Muscle of back (tissue), 11 donors: ENCODE measurements around the gene FLCN. TPM values are rescaled to one million over a fixed set of nuclear protein-coding genes. Genes with fewer than 3 reads are reported as not detected.

ENCODE experiments used
- DNase-seq, 3 donors: peaks; one replicate each; pipeline versions ENCODE4 v3.0.0 to v3.0.0-alpha.2; 2013
- polyA plus RNA-seq, 10 donors: library from polyadenylated mRNA; unstranded; fragments of 120-200 nt; gene quantifications; one replicate each; pipeline ENCODE4 v1.2.1, GENCODE V29; 2013; ENCODE audit not compliant: insufficient read length in 10 of 10

Gene FLCN
- polyA plus RNA-seq, 10 donors: 16.1 to 43.6 (median 22.7) TPM

DNA sequence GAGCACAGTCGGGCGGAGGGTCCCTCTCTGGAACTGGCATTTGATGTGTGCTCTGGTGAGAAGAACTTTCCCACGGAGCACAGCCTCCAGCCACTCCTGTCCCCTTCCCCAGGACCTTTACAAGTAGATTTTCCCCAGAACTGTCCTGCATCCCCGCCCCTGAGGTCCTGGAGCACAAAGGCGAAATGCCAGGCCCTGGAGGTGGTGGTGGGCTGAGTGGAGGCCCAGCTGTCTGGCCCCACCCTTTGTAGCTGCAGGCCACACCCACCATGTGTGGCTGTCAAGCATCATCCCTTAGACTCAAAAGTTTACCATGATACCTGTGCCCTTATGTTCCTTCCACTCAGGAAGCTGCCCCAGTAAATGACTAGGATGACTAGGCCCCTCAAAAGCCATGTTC, 68.6 kb downstream of the FLCN start:
- DNase-seq: no peak

DNA sequence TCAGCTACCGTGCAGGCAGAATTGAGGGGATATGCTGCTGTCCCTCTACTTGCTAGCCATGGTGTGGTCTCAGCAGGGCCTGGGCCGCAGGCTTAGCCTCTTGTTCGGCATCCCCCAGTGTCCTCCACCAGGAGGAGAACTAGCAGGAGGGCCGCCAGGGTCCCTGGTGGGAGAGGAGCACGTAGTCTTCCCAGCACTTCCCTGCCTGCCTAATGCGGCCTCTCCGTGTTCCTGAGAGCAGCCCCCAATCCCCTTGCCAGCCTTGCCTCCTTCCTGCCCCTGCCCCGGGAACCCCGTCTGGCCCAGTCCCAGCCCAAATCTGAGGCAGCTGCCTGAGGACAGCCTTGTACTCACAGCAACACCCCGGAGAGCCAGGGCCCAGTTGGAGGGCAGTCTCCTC, 69.0 kb downstream of the FLCN start:
- no peak for DNase-seq

DNA sequence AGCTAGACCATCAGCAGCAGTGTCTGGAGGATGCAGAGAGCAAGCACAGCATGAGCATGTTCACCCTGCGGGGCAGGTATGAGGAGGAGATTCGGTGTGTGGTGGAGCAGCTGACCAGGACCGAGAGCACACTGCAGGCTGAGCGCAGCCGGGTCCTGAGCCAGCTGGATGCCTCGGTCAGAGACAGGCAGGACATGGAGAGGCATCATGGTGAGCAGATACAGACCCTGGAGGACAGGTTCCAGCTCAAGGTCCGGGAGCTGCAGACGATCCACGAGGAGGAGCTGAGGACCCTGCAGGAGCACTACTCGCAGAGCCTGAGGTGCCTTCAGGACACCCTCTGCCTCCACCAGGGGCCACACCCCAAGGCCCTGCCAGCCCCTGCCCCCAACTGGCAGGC, 69.6 kb downstream of the FLCN start:
- DNase-seq: no peak

DNA sequence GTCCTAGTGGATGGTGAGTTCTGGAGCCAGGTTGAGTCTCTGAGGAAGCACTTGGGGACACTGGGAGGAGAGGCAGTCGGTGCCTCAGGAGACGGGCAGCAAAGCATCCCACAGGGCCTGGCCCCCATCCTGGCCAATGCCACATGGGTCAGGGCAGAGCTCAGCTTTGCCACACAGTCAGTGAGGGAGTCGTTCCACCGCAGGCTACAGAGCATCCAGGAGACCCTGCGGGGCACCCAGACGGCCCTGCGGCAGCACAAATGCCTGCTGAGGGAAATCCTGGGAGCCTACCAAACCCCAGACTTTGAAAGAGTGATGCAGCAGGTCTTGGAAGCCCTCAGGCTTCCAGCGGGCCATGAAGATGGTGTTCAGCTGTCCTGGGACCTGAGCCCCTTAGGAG, 70.5 kb downstream of the FLCN start:
- no peak for DNase-seq

DNA sequence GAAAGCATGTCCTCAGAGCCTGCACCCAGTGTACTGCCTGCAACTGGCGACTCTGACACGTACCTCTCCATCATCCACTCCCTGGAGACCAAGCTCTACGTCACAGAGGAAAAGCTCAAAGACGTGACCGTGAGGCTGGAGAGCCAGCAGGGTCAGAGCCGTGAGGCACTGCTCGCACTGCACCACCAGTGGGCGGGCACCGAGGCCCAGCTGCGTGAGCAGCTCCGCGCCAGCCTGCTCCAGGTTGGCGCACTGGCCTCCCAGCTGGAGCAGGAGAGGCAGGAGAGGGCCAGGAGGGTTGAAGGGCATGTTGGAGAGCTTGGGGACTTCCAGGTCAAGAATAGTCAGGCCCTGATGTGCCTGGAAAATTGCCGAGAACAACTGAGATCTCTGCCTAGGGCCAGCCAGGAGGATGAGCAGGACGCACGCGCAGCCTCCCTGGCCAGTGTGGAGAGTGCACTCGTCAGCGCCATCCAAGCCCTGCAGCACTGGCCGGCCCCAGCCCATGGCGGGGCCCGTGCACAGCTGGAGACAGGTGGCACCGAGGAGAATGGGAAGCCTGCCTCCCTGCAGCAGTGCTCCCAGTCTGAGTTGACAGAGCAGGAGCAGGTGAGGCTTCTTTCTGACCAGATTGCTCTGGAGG, 71.2 kb downstream of the FLCN start:
- DNase-seq: no peak

DNA sequence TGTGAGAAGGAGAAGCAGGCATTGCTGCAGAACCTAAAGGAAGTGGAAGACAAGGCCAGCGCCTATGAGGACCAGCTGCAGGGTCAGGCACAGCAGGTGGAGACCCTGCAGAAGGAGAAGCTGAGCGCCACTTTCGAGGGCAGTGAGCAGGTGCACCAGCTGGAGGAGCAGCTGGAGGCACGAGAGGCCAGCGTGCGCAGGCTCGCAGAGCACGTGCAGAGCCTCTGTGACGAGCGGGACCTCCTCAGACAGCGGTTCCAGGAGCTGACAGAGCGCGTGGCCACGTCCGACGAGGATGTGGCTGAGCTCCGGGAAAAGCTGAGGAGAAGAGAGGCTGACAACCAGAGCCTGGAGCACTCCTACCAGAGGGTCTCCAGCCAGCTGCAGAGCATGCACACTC, 72.3 kb downstream of the FLCN start:
- no peak for DNase-seq

DNA sequence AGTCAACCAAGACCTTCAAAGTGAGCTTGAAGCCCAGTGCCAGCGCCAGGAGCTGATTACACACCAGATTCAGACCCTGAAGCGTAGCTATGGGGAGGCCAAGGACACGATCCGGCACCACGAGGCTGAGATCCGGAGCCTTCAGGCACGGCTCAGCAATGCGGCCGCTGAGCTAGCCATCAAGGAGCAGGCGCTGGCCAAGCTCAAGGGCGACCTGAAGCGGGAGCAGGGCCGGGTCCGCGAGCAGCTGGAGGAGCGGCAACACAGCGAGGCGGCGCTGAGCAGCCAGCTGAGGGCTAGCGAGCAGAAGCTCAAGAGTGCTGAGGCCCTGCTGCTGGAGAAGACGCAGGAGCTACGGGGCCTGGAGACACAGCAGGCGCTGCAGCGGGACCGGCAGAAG, 72.8 kb downstream of the FLCN start:
- no peak for DNase-seq

Other genes with a start within 250 kb of the FLCN start
- gene MPRIP, start 194.7 kb downstream of the FLCN start, polyA plus RNA-seq: 100 to 1,000 TPM; 155 to 217 (median 183) TPM
- 1 to 10 TPM; 3.3 to 5.3 (median 4.4) TPM for gene PLD6, start 30.8 kb downstream of the FLCN start, polyA plus RNA-seq
- 10 to 100 TPM; 69.2 to 89.4 (median 73.7) TPM for gene COPS3, start 44.1 kb upstream of the FLCN start, polyA plus RNA-seq
- gene NT5M, start 66.2 kb upstream of the FLCN start, polyA plus RNA-seq: 1 to 10 TPM; 3.9 to 7.4 (median 5.7) TPM
- gene MED9, start 239.8 kb upstream of the FLCN start, polyA plus RNA-seq: 10 to 100 TPM; 12.5 to 17.5 (median 14.5) TPM